Measurements from ENCODE around the gene DCDC2C.

The DCDC2C gene

GRCh38 chr2:3703236-3703756 lies at the start of gene DCDC2C:
Gene DCDC2C (plus strand): TSS chr2:3703575. CDS start chr2:3703752, 177 bp downstream.
- no peak within 1 kb of the TSS for H3K4me3 ChIP-seq (ENCODE audit: low read depth in 1 of 2, low read length in 2 of 2)
- H3K4me2 ChIP-seq (ENCODE audit: insufficient read depth, low read length) = no peak within 1 kb of the TSS
- H3K4me1 ChIP-seq (ENCODE audit: insufficient read depth, low read length) = no peaks in the 10 kb centered on the region
- H3K79me2 ChIP-seq (ENCODE audit: insufficient read depth, low read length) = no peaks in the 10 kb centered on the region
- no peak within 1 kb of the TSS for H3K27ac ChIP-seq (ENCODE audit: low read length)
- ATAC-seq (ENCODE audit: insufficient read depth, low read depth) (no peak), DNase-seq (no peak)
- H3K9ac ChIP-seq (ENCODE audit: low read depth, low read length) = no peak within 1 kb of the TSS
- no peaks in the 10 kb centered on the region for H3K27me3 ChIP-seq (ENCODE audit: insufficient read depth, low read length, poor library complexity)
- H3K9me3 ChIP-seq (ENCODE audit: insufficient read depth, low read length, severe bottlenecking) = no peaks in the 10 kb centered on the region
- H4K20me1 ChIP-seq (ENCODE audit: insufficient read depth, low read length) = no peaks in the 10 kb centered on the region
- H3K36me3 ChIP-seq (ENCODE audit: insufficient read depth, low read length) = no peaks in the 10 kb centered on the region
- no peak within 1 kb of the TSS for H2AFZ ChIP-seq (ENCODE audit: low read depth, low read length)
- TF ChIP-seq EZH2 (IDR thresholded peaks at IDR 0.05; ENCODE audit: borderline replicate concordance, low read depth, low read length, severe bottlenecking) (no peak), CTCF (IDR thresholded peaks at IDR 0.05; ENCODE audit: borderline replicate concordance, extremely low read depth, low read length, poor library complexity, severe bottlenecking) (no peak)

GRCh38 chr2:3654011-3654410 lies 49.4 kb upstream of the DCDC2C start:
- Histone ChIP-seq H4K20me1 (ENCODE audit: insufficient read depth, low read length) (peaks cover 4% of the 10 kb centered on the region; the same call in 1 of the 2 replicates), H3K9me3 (ENCODE audit: insufficient read depth, low read length, severe bottlenecking) (no peaks in the 10 kb centered on the region), H3K27me3 (ENCODE audit: insufficient read depth, low read length, poor library complexity) (no peaks in the 10 kb centered on the region), H3K4me3 (ENCODE audit: low read depth in 1 of 2, low read length in 2 of 2) (no peak overlapping the region), H3K4me2 (ENCODE audit: insufficient read depth, low read length) (no peak overlapping the region), H2AFZ (ENCODE audit: low read depth, low read length) (no peak overlapping the region), H3K27ac (ENCODE audit: low read length) (no peak overlapping the region), H3K4me1 (ENCODE audit: insufficient read depth, low read length) (peaks cover 16% of the 10 kb centered on the region), H3K36me3 (ENCODE audit: insufficient read depth, low read length) (no peaks in the 10 kb centered on the region), H3K79me2 (ENCODE audit: insufficient read depth, low read length) (no peaks in the 10 kb centered on the region), H3K9ac (ENCODE audit: low read depth, low read length) (no peak overlapping the region)
- no peak for ATAC-seq (ENCODE audit: insufficient read depth, low read depth)
- no peak for DNase-seq
- no peak for TF ChIP-seq CTCF (IDR thresholded peaks at IDR 0.05; ENCODE audit: borderline replicate concordance, extremely low read depth, low read length, poor library complexity, severe bottlenecking)
- no peak for TF ChIP-seq EZH2 (IDR thresholded peaks at IDR 0.05; ENCODE audit: borderline replicate concordance, low read depth, low read length, severe bottlenecking)

- DNase-seq = no peak
- Histone ChIP-seq H3K4me3 (ENCODE audit: low read depth in 1 of 2, low read length in 2 of 2) (no peak overlapping the region), H3K36me3 (ENCODE audit: insufficient read depth, low read length) (no peaks in the 10 kb centered on the region), H3K9ac (ENCODE audit: low read depth, low read length) (no peak overlapping the region), H3K9me3 (ENCODE audit: insufficient read depth, low read length, severe bottlenecking) (no peaks in the 10 kb centered on the region), H4K20me1 (ENCODE audit: insufficient read depth, low read length) (peaks cover 4% of the 10 kb centered on the region; the same call in 1 of the 2 replicates), H3K4me1 (ENCODE audit: insufficient read depth, low read length) (peaks cover 16% of the 10 kb centered on the region), H3K4me2 (ENCODE audit: insufficient read depth, low read length) (no peak overlapping the region), H2AFZ (ENCODE audit: low read depth, low read length) (no peak overlapping the region), H3K27me3 (ENCODE audit: insufficient read depth, low read length, poor library complexity) (no peaks in the 10 kb centered on the region), H3K79me2 (ENCODE audit: insufficient read depth, low read length) (no peaks in the 10 kb centered on the region), H3K27ac (ENCODE audit: low read length) (no peak overlapping the region)
- TF ChIP-seq EZH2 (IDR thresholded peaks at IDR 0.05; ENCODE audit: borderline replicate concordance, low read depth, low read length, severe bottlenecking) = no peak
- no peak for TF ChIP-seq CTCF (IDR thresholded peaks at IDR 0.05; ENCODE audit: borderline replicate concordance, extremely low read depth, low read length, poor library complexity, severe bottlenecking)
- no peak for ATAC-seq (ENCODE audit: insufficient read depth, low read depth)
Measured at GRCh38 chr2:3654531-3655225, 48.7 kb upstream of the DCDC2C start.
